PC-3 (cell line): ENCODE data around the gene SMIM32.

Experiments used
- CTCF ChIP-seq: fragments of 300-600 bp; sonication (generic); conservative IDR thresholded peaks from 2 replicates; pipeline ENCODE4 v1.5.1; 2017; ENCODE audit warnings: antibody characterized with exemption, low read depth, mild to moderate bottlenecking, low read length
- EZH2phosphoT487 ChIP-seq: fragments of 300-600 bp; sonication (generic); IDR thresholded peaks from 2 replicates; pipeline ENCODE4 v1.6.1; 2018; ENCODE audit warnings: mild to moderate bottlenecking, antibody characterized with exemption, low read length, borderline replicate concordance

- TF ChIP-seq CTCF (no peak), EZH2phosphoT487 (no peak)
Measured at GRCh38 chr5:136190904-136191303, 2.1 kb downstream of the SMIM32 start.
